ENCODE data around the gene AK8.

Gene AK8

DNA sequence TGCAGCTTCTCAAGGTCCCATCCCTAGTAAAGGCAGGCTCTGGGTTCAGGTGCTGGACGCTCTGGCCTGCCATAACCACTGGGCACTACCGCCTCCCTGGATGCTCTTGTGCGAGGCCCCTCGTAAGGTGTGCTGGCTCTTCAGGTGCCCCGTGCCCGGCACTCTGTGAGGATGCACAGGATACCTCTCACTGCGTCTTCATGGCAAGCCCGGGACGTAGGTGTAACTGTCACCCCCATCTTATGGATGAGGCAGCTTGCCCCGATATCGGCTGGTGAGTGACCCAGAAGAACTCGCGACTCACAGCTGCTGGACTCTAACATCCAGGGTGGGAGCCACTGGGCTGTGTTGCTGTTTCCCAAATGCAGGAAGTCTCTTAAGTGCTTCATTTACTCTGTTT, 128.8 kb downstream of the AK8 start:
- Histone ChIP-seq H3K27me3 (ENCODE audit: control insufficient read depth, insufficient read depth, low read length) (peaks cover 18% of the 10 kb centered on the region), H3K9me3 (ENCODE audit: control insufficient read depth, low read length) (no peaks in the 10 kb centered on the region), H3K36me3 (ENCODE audit: control insufficient read depth, insufficient read depth, low read length) (no peaks in the 10 kb centered on the region)

DNA sequence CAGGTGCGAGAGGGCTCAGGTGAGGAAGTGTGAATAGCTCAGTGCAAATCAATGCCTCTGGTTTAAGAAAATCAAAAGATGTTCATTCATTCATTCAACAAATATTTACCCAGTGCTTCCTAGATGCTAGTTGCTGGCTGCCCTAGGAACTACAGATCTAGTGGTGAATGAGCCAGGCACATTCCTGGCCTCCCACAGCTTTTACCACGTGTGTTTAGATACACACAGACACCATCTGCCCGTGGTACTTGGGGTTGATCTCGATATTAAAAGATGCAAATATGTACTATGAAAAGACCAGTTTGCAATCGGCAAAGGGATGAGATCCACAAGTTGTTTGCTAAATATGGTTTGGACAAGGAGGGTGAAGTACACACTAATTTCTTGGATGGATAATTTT, 129.6 kb downstream of the AK8 start:
- H3K9ac ChIP-seq (ENCODE audit: low read length) = no peak overlapping the region
- peaks cover 7% of the 10 kb centered on the region for H3K4me1 ChIP-seq (ENCODE audit: control insufficient read depth, insufficient read depth, low read length)
- peaks cover 27% of the 10 kb centered on the region for H3K27me3 ChIP-seq (ENCODE audit: control insufficient read depth, insufficient read depth, low read length)
- no peaks in the 10 kb centered on the region for H3K9me3 ChIP-seq (ENCODE audit: control insufficient read depth, low read length)
- no peak overlapping the region for H3K4me3 ChIP-seq (ENCODE audit: low read length)
- H3K36me3 ChIP-seq (ENCODE audit: control insufficient read depth, insufficient read depth, low read length) = no peaks in the 10 kb centered on the region

More for the DNA sequence above, 128.8 kb downstream of the AK8 start:
- Histone ChIP-seq H3K4me1 (ENCODE audit: control insufficient read depth, insufficient read depth, low read length) (peaks cover 7% of the 10 kb centered on the region), H3K9ac (ENCODE audit: low read length) (no peak overlapping the region), H3K4me3 (ENCODE audit: low read length) (no peak overlapping the region)

DNA sequence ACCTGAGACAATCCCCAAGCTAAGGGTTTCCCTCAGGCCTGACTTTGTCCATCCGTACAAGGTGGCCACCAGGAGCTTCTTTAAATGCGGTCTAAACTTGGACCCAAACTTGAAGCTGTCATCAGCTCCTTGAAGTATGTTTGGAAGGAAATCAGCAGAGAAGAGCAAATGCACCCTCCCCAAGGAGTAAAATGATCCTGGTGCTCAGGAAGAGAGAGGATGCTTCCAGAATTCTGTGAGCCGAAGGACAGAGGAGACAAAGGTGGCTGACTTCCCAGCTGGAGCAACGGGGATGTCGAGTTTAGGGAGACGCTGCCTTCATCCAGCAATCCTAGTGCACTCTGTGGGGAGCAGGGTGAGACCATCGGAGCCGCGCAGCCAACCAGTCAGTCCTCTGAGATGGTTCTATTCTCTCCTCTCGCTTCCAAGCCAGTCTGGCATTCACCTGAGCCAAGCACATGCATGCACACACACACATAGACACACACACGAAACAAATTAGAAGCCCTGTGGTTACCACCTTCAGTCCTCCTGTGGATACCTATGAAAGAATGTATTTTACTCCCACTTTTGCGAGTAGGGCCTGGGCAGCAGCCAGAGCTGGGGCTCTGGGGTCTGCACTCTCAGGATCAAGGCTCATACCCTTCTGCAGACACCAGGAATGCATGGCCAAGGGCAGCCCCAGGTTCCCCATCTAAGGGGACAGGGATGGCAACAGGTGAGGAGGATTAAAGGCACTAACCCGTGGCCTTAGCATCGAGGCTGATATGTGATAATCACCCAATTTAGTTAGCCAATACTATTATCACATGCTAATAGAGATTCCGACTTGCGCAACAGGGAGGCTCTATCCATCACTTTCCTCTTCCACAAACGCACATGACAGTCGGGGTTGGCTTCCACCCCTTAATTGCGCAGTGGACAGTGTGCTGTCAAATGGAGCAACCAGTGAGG, 132.1 kb downstream of the AK8 start:
- H3K4me1 ChIP-seq (ENCODE audit: control insufficient read depth, insufficient read depth, low read length) = peaks cover 7% of the 10 kb centered on the region
- no peak overlapping the region for H3K9ac ChIP-seq (ENCODE audit: low read length)
- H3K36me3 ChIP-seq (ENCODE audit: control insufficient read depth, insufficient read depth, low read length) = no peaks in the 10 kb centered on the region
- H3K27me3 ChIP-seq (ENCODE audit: control insufficient read depth, insufficient read depth, low read length) = peaks cover 39% of the 10 kb centered on the region
- H3K4me3 ChIP-seq (ENCODE audit: low read length) = no peak overlapping the region
- no peaks in the 10 kb centered on the region for H3K9me3 ChIP-seq (ENCODE audit: control insufficient read depth, low read length)

DNA sequence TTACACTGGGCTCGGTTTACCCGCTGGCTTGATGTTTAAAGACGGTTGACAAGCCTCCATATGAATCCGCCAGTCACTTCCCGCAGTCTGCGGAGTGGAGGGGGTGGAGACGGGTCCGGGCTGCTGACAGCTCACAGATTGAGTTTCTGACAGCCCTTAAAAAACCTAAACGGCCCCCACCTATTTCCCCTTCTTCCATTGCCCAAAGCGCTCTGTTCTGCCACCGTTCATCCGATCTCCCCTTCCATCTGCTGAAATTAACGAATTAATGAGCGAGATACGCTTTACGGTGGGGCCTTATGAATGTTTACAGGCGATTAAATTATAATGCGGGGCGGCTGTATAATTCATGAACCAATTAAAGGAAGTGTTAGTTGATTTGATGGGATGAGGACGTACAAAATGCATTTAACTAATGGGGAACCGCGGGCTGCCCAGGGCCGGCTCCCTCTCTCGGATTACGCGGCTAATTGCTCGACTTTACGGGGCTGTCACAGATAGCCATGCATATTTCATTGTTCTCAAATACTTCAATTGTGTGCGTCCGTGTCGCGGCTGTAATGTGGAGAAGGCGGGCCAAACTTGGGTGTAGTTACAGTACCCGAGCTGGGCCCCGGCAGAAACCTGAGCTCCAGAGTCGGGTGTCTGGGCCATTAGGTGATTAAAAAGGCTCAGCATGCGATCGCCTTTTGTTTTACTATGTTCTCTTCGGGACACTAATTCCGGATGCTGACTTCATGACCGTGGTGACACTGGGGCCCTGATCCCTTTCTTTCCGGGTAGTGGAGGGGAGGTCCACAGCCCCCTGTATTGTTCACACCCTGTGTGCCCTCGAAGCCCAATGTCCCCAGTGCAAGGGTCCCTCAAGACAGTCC, 133.0 kb downstream of the AK8 start:
- H3K9me3 ChIP-seq (ENCODE audit: control insufficient read depth, low read length) = no peaks in the 10 kb centered on the region
- H3K4me3 ChIP-seq (ENCODE audit: low read length) = no peak overlapping the region
- H3K36me3 ChIP-seq (ENCODE audit: control insufficient read depth, insufficient read depth, low read length) = no peaks in the 10 kb centered on the region
- peaks cover 7% of the 10 kb centered on the region for H3K4me1 ChIP-seq (ENCODE audit: control insufficient read depth, insufficient read depth, low read length)
- peaks cover 39% of the 10 kb centered on the region for H3K27me3 ChIP-seq (ENCODE audit: control insufficient read depth, insufficient read depth, low read length)
- peak overlapping the region; percentile 3 for H3K9ac ChIP-seq (ENCODE audit: low read length)

DNA sequence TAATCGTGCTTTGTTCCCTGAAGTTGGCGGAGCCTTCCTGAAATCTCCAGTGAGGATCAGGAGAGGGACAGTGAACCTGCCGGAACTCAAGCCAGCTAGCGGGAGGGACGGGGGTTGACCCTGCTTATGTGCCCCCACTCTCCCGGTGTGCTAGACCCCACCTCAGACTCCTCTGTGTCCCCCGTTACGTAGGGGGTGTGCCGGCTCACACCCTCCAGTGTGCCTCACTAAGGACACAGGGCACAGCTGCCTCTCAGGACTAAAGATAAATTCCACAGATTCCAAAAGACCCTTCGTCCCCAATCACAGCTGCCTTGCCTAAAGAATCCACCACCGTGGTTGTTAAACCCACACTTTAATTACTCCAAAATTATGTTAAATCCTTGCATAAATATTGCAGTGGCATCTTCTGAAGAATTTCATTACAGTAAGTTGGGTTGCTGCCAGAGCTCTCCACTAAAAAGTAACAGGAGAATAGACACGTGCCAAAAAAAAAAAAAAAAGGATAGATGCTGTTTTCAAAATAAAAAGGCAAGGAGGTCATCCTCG, 134.1 kb downstream of the AK8 start:
- H3K27me3 ChIP-seq (ENCODE audit: control insufficient read depth, insufficient read depth, low read length) = peaks cover 39% of the 10 kb centered on the region
- H3K4me1 ChIP-seq (ENCODE audit: control insufficient read depth, insufficient read depth, low read length) = peaks cover 7% of the 10 kb centered on the region
- no peak overlapping the region for H3K9ac ChIP-seq (ENCODE audit: low read length)
- no peaks in the 10 kb centered on the region for H3K36me3 ChIP-seq (ENCODE audit: control insufficient read depth, insufficient read depth, low read length)
- H3K4me3 ChIP-seq (ENCODE audit: low read length) = no peak overlapping the region
- H3K9me3 ChIP-seq (ENCODE audit: control insufficient read depth, low read length) = no peaks in the 10 kb centered on the region

DNA sequence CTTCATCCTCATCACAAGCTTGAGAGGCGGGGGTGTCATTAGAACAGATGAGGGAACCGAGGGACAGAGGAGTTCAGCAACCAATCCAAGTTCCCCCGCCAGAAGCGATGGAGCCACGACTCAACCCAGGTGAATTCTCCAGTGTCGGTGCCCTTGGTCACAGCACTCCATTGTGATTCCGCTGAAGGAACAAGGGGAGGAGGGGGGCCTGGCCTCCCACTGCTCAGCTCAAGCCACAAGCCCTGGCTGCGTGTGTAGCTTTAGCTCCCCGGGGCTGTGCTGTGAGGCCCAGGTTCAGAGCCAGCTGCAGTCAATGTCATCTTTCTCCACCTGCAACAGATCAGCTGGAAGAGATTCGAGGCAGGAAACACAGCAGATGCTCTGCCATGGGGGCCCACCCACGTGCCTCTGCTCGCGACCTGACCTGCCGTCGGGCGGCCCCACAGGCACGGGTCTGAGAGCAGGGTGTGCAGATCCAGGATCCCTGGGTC, 135.2 kb downstream of the AK8 start:
- peaks cover 7% of the 10 kb centered on the region for H3K4me1 ChIP-seq (ENCODE audit: control insufficient read depth, insufficient read depth, low read length)
- no peaks in the 10 kb centered on the region for H3K9me3 ChIP-seq (ENCODE audit: control insufficient read depth, low read length)
- H3K4me3 ChIP-seq (ENCODE audit: low read length) = no peak overlapping the region
- H3K36me3 ChIP-seq (ENCODE audit: control insufficient read depth, insufficient read depth, low read length) = no peaks in the 10 kb centered on the region
- no peak overlapping the region for H3K9ac ChIP-seq (ENCODE audit: low read length)
- peaks cover 39% of the 10 kb centered on the region for H3K27me3 ChIP-seq (ENCODE audit: control insufficient read depth, insufficient read depth, low read length)

DNA sequence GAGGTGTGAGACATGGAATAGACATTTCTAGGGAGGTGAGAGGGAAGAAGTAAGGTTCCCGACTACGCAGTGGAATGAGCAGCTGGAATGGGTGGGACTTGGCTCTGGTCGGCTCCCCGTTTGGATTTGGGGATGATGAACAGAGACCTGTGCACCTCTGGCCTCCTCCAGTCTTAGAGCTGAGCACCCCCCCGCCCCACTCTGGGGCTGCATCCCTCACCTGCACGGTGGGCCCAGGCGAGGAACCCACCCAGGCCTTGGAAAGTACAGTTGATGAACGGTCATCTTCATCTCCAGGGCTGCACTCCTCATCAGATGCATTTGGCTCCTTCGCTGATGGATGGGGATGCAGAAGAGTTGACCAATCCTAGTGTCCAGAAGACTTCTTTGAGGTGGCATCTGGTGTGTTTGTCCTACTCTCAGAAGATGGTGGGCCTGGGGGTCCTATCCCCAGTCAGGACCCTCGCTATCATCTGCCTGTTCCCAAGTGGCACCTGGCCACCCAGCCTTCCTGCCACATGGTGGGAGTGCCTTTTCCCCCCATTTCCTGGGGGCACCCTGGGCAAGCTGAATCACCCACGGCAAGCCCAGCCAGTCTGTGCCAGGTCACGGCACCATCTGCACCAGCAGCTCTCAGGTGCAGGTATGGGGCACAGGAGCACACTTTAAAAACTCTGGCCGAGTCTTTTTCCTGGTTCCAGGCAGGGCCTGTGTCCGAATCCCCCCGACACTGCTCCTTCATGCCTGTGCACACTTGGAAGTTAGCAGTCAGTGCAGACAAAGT, 137.4 kb downstream of the AK8 start:
- no peaks in the 10 kb centered on the region for H3K9me3 ChIP-seq (ENCODE audit: control insufficient read depth, low read length)
- peaks cover 34% of the 10 kb centered on the region for H3K27me3 ChIP-seq (ENCODE audit: control insufficient read depth, insufficient read depth, low read length)
- no peak overlapping the region for H3K9ac ChIP-seq (ENCODE audit: low read length)
- no peak overlapping the region for H3K4me3 ChIP-seq (ENCODE audit: low read length)
- peaks cover 7% of the 10 kb centered on the region for H3K4me1 ChIP-seq (ENCODE audit: control insufficient read depth, insufficient read depth, low read length)
- no peaks in the 10 kb centered on the region for H3K36me3 ChIP-seq (ENCODE audit: control insufficient read depth, insufficient read depth, low read length)

DNA sequence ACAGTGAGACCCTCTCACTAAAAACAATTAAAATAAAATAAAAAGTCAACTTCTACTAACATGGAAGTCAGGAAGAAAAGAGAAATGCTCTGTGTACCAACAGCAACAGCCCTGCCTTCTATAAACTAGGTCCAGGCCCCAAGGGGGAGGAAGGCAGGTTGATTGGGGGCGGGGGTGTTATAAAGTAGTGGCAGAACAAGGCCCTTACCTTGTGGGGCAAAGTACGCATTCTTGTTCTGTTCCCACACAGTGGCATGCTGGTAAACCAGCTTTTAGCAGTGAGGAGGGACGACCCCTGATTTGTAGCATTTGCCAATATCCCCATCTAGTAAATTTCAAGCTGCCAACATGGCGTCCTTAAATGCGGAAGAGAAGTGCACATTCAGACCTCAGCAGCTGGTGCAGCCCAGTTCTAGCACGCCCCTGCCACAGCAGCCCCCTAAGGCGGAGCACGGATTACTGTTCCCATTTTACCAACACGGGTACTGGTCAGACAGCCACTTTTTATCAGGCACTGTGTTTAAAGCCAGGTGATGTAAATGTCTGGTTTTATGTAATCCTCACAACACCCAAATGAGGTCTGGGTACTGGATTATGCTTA, 138.3 kb downstream of the AK8 start:
- peaks cover 26% of the 10 kb centered on the region for H3K27me3 ChIP-seq (ENCODE audit: control insufficient read depth, insufficient read depth, low read length)
- H3K36me3 ChIP-seq (ENCODE audit: control insufficient read depth, insufficient read depth, low read length) = no peaks in the 10 kb centered on the region
- H3K9me3 ChIP-seq (ENCODE audit: control insufficient read depth, low read length) = no peaks in the 10 kb centered on the region

DNA sequence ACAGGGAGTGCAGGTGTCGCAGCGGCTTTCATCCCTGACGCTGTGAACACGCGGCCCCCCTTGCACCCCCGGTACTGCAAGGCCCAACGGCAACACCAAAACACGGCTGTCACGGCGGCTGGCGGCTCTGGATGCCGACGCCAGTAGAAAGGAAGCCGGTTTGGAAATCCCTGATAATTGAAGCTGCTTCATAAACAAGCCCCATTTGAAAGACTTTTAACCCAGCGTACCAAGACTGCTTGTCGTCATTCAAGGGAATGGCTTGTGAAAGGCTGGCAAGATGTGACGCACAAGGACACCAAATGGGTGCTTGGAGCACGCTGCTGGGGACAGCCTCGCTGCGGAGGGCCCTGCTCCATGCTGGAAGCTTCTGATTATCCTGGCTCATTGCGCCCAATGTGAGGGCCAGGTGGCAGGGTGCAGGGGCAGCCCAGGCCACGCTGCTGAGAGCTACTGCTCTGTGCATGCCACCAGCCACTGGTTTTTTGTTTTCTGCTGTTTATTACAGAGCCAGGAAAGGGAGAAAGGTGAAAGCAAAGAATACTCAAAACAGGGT, 144.7 kb downstream of the AK8 start:
- Histone ChIP-seq H3K27me3 (ENCODE audit: control insufficient read depth, insufficient read depth, low read length) (no peaks in the 10 kb centered on the region), H3K36me3 (ENCODE audit: control insufficient read depth, insufficient read depth, low read length) (no peaks in the 10 kb centered on the region), H3K9me3 (ENCODE audit: control insufficient read depth, low read length) (no peaks in the 10 kb centered on the region), H3K4me1 (ENCODE audit: control insufficient read depth, insufficient read depth, low read length) (no peaks in the 10 kb centered on the region), H3K9ac (ENCODE audit: low read length) (no peak overlapping the region), H3K4me3 (ENCODE audit: low read length) (no peak overlapping the region)

More for the DNA sequence above, 138.3 kb downstream of the AK8 start:
- H3K9ac ChIP-seq (ENCODE audit: low read length) = no peak overlapping the region
- peaks cover 1% of the 10 kb centered on the region for H3K4me1 ChIP-seq (ENCODE audit: control insufficient read depth, insufficient read depth, low read length)
- H3K4me3 ChIP-seq (ENCODE audit: low read length) = no peak overlapping the region

DNA sequence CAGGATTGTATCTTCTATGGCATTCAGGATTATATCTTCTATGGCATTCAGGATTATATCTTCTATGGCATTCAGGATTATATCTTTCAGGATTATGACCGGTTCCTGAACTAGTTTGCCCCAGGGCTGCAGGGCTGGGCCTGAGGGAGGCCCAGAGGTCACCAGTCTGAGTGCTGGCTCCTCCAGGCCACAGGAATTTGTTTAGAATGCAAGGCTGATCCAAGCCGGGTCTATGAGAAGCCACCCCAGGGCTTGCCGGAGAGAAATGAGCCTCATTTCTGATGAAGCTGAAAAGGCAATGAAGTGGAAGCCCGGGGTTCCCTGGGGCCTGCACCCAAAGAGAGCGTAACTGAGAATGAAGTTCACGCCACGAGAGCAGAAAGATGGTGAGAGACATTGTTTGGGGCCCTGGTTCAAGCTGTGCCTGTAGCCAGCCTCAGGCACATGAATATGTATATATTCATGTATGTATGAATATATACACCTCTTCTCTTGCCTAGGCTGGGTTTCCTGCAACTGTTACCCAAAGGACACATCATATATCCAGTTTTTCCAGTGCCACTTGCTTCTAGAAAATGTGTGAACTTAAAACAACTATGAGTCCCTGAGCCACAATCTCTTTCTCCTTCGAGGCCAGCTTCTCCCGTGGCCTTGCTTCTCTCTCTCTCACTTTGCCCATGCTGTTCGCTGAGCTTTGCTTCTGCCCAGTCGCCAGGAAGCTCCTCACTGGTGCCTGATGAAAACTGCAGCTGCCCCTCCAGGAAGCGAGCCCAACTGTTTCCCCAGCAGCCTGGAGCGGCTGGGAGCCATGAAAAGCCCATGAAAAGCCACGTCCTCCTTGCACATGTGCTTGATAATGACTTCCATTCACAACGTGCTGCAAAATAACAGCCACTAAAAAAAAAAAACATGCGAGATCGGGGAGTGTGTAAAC, 145.5 kb downstream of the AK8 start:
- H3K4me1 ChIP-seq (ENCODE audit: control insufficient read depth, insufficient read depth, low read length) = no peaks in the 10 kb centered on the region
- H3K9me3 ChIP-seq (ENCODE audit: control insufficient read depth, low read length) = no peaks in the 10 kb centered on the region
- no peak overlapping the region for H3K4me3 ChIP-seq (ENCODE audit: low read length)
- H3K27me3 ChIP-seq (ENCODE audit: control insufficient read depth, insufficient read depth, low read length) = no peaks in the 10 kb centered on the region
- no peaks in the 10 kb centered on the region for H3K36me3 ChIP-seq (ENCODE audit: control insufficient read depth, insufficient read depth, low read length)
- no peak overlapping the region for H3K9ac ChIP-seq (ENCODE audit: low read length)
